Hippocampal formation (tissue), 2 donors: Measurements from ENCODE around the gene ZNF507.

Source experiments
- DNase-seq, 2 donors: peaks; one replicate each; lab custom pipeline; 2025; lab: John Stamatoyannopoulos, UW

ZNF507 gene

DNA sequence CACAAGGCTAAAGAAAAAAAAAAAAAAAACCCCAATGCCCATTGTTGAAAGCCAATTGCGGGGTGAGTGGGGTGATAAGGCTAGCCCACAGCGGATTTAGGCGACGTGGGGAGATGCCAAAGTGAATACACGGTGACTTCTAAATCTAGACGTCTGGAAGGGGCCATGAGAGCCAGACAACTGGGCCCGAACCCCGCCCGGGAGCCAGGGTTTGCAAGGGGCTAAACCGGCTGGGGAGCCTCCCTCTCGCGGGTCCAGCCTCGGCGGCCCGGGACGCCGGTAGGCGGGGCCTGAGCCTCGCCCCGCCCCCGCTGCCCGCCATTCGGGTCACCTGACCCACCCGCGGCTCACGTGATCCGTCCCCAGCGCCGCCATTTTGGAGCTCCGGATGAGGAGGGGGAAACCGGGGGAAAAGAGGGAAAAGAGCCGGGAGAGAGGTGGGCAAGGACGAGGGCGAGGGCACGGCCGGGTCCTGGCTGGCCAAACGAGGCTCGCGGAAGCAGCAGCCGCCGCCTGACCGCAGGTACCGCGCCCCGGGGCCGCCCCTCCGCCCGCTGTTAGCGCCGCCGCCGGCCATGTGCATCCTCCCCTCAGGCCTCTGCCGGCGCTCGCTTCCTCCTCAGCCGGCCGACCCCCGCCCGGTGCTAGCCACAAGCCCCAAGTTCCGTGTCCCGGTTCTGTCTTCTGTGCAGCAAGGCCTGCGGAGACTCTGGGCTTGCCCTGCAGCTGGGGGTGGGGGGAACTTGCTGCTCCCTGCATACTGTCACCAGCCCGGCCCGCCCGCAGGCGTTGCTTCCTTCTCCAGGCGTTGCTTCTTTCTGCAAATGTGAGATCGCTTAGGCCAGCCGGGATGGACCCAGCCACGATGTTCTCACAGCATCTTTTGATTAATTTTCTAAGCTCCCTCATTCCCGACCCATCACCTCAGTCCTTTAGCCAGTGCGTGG is at the start of gene ZNF507:
Gene ZNF507 (plus strand): TSS at position 350 of the 947 bp plus-strand sequence. CDS start 7,221 bp downstream, outside the sequence.
- DNase-seq = peak; percentile 49 to 73

DNA sequence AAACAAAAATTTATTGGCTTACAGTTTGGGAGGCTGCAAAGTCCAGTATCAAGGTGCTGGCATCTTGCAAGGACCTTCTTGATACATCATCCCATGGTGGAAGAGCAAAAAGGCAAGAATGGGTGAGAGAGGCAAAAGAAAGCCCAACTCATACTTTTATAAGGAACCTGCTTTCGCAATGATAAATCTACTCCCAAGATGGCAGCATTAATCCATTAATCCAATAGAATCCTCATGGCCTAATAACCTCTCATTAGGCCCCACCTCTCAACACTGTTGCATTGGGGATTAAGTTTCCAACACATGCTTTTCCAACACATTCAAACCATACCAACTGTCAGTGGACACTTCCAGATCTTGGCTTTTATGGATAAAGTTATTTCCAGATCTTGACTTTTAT is 48.7 kb upstream of the ZNF507 start:
- no peak for DNase-seq

DNA sequence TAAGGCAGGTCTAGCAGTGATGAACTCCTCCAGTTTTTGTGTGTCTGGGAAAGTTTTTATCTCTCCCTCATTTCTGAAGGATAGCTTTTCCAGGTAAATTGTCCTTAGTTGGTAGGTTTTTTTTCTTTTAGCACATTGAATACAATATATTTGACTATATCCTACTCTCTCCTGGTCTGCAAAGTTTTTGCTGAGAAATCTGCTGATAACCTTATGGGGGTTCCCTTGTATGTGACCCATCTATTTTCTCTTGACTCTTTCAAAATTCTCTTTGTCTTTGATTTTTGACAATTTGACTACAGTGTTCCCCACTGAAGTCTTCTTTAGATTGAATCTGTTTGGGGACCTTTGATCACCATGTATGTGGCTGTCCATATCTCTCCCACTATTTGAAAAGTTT is 42.6 kb upstream of the ZNF507 start:
- DNase-seq = no peak

DNA sequence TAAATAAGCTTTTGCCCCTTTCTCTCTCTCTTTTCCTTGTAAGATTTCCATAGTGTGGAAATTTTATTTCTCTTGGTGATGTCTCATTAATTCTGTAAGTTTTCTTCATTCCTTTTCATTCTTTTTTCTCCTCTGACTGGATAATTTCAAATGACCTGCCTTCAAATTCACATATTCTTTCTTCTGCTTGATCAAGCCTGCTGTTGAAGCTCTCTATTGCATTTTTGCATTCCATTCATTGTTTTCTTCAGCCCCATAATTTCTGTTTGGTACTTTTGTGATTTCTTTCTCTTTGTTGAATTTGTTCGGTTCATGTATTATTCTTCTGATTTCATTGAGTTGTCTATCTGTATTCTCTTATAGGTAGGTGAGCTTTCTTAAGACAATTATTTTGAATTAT is 42.2 kb upstream of the ZNF507 start:
- DNase-seq = no peak

DNA sequence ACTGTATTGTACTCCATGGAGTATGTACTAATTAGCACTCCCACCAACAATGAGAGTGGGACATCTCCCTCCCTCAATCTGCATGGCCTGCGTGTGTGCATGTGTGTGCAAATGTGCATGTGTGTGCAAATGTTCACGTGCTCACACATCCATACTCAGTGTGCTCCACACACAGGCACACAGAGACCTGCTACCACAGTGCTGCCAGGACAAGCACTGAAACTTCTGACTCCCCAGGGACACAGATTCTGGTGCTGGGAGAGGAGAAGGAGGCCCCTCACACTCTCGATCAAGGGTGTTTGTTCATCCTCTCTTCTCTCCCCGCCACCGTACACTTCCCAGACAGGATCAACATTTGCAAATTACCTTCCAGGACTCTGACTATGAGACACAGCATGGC is 37.8 kb upstream of the ZNF507 start:
- no peak for DNase-seq

DNA sequence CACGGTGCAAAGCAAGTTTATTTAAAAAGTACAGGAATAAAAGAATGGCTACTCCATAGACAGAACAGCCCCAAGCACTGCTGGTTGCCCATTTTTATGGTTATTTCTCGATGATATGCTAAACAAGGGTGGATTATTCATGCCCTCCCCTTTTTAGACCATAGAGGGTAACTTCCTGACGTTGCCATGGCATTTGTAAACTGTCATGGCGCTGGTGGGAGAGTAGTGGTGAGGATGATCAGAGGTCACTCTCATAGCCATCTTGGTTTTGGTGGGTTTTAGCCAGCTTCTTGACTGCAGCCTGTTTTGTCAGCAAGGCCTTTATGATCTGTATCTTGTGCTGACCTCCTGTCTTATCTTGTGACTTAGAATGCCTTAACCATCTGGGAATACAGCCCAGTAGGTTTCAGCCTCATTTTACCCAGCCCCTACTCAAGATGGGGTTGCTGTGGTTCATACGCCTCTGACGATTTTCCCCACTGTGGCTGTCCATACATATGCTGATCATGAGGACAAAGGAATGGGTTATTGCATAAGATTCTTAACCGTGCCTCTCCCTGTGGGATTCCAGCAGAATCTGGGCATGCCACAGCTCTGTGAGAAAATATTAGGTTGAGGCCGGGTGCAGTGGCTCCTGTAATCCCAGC is 36.9 kb upstream of the ZNF507 start:
- no peak for DNase-seq

DNA sequence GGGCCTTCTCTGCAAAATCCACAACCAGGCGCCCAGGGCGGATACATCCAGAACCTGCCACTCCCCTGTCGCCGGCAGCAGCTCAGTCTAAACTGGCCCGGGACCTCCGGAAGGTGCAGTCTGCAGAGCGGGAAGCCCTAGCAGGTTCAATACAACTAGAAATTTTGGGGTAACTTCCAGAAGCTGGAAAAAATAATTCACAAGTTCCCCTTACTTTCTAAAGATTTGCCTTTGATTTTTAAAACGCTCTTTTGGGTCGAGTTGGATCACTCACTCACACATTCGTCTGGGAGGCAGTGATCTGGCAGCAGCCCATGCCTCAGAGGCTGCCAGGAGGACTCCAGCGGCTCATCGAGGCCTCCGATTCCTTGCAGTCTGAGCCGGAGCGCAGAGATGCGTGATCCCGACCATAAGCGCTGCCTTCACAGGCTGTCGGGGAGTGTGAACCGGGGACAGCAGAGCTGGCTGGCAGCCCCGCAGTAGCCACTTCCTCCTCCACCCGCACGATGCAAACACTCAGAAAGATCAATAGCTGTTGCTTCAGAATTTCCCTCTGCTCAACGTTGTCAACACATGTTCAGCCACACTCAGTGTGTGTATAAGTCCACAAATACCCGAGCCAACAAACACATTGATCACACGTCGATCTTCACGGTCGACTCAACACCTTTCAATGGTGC is 35.6 kb upstream of the ZNF507 start:
- DNase-seq = no peak

DNA sequence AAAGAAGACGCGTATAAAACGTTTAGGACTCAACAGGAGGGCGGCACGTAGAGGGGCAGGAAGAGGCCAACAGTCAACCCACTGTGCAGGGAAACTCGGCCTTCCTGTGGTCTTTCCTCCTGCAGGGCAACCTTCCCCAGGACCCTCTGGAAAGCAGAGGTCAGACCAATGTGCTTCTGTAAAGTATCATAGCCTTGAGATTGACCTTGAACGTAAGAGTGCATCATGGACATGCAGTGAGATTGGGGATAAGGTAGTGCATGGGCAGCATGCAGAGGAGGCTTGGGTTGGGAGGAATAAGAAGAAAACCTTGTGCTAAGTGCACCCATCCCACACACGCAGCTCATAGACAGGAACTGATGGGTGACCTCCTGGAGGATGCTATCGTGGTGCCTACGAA is 34.0 kb upstream of the ZNF507 start:
- DNase-seq = no peak

DNA sequence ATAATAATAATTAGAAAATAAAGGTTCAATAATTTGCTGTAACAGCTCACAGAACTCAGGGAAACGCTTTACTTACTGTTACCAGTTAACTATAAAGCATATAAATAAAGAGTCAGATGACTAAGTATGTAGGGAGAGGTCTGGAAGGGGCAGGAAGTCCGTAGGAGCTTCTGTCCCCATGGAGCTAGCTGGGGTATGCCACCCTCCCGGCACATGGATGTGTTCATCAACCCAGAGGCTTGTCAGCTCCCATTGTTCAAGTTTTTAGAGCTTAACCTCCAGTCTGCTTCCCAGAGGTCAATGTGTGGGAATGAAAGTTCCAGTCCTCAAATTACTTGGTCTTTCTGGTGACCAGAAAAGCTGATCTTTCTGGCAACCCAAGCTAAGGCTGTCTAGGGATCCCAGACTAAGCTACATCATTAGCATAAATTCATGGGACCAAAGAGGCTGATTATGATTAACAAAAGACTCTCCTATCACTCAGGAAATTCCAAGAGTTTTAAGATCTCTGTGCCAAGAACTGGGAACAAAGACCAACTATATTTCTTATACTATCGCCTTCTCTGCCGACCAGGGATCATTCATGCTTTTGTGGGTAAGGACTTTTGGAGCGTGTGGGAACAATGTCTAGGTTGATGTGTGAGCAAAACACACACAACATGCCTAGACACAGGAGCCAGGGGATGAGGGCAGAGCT is 31.7 kb upstream of the ZNF507 start:
- DNase-seq = no peak

DNA sequence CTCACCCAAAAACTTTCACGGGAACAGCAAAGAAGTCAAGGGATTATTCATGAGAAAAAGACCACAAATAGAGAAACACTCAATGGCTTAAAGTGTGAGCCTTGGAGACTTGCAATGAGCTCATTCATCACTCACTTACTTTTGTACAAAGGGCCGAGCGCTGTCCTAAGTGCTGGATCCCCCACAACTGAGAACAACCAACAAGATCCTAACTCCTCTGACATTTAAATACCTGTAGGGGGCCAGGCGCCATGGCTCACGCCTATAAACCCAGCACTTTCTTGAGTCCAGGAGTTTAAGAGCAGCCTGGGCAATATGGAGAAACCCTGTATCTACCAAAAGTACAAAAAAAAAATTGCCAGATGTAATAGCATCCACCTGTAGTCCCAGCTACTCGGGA is 29.4 kb upstream of the ZNF507 start:
- DNase-seq = no peak

DNA sequence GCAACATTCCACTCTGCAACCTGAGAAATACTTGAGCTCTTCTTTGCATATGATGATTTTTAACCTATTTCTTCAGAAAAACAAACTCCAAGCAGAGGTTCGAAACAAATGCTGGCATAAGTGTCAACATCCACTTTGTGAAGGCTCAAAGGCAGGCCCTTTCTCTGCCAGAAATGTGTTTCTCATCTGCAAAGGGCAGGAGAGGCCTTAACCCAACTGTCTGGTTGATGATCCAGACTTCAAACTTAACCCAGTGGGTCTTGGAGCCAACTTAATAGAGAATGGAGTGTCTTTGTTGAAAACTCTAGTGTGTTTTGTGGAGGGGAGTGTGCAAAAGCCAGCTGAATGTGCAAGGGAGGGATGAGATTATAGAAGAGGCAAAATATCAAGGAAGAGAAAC is 28.3 kb upstream of the ZNF507 start:
- DNase-seq = no peak

DNA sequence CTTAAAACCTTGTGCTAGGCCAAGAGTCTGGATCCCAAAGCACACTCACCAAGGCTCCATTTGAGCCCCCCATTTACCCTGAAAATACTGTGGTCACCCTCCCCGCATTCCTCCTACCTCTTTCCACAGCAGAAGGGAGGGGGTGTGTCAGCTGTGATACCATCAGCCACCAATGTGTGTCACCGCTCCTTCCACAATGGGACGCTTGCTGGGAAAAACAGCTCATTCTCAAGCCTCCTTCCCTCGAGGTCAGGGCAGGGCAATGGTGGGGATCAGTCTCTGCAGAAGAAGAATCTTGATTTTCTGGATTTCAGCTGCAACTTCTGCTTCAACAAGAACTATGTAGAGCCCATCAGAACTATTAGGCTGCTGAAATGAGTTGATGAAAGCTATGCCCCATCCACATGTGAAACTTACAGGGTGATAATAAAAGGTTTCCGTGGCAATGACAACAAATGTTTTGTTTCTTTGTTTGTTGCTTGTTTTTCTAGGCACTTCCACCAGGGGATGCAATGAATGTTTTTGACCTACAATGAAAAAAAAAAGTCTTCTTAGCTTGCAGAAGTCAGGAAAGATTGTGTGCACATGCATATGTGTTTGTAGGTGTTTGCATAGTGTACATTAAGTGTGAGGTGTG is 26.4 kb upstream of the ZNF507 start:
- peak in 1 of 2 donors; percentile 6 for DNase-seq

DNA sequence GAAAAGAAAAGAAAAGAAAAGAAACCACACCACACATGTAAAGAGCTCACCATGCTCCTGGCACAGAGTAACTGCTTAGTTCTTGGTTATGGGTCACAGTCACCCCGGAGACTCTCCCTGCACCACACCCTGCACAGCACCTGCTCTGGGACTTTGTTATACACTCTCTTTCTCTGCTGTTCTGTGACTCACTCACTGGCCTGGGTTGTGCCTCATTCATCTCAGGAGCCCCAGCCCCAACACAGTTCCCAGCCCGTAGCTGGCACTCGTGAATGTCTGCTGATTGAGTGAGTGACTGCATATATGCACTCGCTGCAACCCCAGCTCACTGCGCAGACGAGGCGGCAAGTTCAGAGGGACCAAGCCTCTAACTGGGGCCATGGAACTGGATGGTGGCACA is 22.9 kb upstream of the ZNF507 start:
- no peak for DNase-seq

DNA sequence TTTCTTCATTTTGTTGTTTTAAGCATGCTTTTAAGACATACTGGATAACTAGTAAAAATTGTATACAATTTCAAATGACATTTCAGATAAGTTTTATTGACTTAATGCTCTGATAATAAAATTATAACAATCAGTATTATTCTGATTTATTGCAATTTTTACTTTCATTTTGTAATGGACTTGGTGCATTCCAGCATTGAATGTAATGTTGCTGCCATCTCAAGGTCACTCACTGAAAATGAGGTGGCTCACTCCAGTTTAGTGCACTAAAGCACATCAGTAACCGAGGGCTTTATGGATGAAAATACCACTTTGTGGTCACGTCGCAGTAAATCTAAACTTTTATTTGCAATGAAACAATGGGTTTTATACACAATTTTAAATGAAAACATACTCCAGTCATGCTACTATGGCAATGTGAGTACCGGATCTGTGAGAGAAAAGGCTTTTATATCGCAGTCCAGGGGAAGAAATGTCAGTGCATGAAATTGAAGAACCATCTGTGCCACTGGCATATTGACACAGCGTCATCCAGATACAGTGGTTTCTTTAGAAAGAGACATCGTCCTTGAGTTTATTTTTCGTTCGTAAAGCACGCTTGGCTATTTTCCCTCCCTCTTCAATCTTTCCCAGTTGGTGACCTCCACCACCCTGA is 20.7 kb upstream of the ZNF507 start:
- peak in 1 of 2 donors; percentile 9 for DNase-seq

DNA sequence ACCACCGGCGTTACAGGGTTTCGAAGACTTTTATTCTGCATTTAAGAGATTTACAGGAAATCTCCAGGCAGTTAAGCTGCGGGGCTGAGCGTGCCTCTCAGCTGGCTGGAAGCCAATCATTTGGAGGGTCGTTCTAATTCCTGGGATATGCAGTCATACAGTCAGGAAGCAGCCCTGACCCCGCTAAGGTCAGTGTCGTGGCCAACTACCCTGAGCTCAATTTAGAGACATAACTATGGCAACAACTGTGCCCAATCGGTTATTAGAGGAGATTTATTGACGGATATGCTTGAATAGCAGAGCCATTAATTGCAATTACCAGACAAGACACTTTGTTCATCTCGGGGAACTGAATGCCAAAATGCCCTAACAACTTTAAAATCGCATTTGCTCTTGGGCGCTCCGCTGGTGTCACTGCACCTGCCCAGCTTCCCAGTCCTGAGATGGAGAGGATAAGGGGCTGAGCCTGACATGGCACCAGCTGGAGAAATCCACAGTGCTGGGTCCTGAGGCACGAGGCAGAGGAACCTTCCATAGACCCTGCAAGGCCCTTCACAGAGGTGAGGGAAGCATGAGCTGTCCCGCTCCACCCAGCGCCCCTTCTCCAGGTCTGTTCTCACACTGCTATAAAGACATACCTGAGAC is 15.1 kb upstream of the ZNF507 start:
- no peak for DNase-seq

DNA sequence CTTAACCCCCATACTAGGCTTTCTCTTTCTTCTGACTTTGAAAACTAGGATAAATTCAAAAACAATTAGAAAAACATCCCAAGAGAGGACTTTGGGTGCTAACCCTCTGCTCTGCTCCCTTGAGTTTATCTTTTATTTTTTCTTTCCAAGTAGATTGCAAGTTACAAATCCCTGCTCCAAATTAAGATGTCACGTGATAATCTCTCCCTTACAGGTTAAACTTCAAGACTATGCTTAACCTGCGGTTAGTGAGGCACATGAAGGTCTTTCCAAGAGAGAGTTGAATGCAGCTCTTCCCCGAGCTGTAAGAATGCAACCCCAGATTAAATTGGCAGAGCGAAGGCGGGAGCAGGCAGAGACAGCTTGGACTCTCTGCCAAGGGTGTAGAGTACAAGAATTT is 12.2 kb upstream of the ZNF507 start:
- DNase-seq = no peak

DNA sequence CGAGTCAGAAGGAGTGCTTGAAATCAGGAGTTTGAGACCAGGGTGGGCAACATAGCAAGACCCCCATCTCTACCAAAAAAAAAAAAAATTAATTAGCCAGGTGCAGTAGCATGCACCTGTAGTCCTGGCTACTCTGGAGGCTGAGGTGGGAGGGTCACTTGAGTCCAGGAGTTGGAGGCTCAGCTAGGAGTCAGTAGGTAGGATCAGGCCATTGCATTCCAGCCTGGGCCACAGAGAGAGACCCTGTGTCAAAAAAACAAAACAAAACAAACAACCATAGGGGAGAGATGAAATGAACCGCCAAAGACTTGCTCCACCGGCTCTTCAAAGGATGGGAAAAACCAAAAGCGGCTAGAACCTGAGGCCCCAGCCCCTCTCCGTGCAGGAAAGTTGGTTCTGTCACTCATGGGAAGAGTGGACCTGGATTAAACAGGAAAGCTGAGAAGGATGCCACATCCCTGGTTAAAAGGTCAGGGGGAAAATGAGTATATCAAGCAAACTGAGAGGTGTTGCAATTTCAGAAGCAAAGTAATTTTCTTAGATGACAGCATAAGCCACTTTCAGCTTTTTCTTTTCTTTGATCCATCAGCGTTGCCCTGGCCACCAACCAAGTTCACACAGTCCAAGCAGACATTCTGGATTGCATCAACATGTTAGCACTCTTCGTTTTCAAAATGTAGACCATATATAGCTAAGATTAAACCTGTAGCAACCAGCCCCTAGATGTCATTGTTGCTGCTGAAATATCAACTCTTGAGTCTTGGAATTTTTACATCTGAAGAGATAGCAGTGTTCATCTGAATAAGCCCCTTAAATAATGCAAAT is 8.9 kb upstream of the ZNF507 start:
- DNase-seq = peak in 1 of 2 donors; percentile 41

DNA sequence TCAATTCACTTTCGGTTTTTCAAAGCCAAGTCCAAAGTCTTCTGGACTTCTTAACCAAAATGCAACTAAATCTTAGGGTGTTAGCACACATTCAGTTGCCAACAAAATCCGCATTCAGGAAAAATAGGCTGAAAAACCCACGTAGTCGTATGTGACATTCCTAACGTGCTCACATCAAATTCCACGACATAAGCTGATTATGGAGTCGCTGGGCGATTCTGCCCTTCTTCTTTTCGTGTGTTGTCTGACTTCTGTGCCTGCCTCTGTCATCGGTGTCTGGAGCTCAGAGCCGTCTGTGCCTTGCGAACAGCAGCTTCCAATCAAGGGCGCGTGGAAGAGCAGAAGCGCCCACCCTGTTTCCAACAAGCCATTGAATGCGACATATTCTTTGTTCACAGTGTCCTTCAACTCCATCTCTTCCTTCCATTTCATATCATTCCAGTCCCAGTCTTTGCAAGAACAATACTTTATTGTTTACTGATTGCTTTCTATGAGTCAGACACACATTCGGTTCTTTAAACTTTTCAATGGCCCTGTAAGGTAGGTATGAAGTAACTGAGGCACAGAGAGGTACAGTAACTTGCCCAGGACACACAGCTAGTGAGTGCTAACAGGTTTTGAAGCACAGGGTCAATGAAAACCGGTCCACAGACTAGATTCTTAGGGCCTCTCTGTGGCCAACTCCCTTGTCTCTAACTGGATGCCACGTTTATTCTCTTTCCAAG is 8.2 kb upstream of the ZNF507 start:
- DNase-seq = no peak

DNA sequence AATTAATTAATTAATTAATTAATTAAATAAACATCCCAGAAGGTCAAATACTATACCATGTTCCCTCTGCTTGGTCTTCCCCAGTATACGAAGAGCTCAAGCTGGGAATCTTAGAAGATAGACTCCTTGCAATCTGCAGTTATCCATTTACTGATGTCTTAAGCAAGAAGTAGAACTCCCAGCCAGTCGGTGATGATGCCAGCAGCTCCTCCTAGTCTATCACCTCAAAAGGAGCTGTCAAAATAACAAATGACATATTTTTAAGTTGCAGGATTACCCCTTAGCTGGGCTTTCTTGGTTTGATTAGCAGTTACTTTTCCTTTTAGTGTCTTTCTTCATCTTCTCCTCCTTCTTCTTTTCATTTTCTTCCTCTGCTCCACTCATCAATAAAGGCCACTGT is 6.0 kb upstream of the ZNF507 start:
- DNase-seq = no peak
